Breast epithelium (tissue), 4 donors: Measurements from ENCODE around the gene MUCL1. TPM values are rescaled to one million over a fixed set of nuclear protein-coding genes. Genes with fewer than 3 reads are reported as not detected.

Source experiments
- DNase-seq, 2 donors: peaks; one replicate each; pipeline ENCODE4 v3.0.0-alpha.2; 2019; ENCODE audit warnings: low spot score in 2 of 2
- H3K27ac ChIP-seq, 2 donors: fragments of 200-600 bp; sonication (generic) in 1 of 2; one replicate each; pipeline ENCODE4 v1.5.1; 2016 to 2019; ENCODE audit warnings: mild to moderate bottlenecking in 1 of 2
- H3K27me3 ChIP-seq, 2 donors: fragments of 200-600 bp; sonication (generic) in 1 of 2; one replicate each; pipeline versions ENCODE4 v1.5.1 to v1.6.0; 2017 to 2019; ENCODE audit warnings: control low read depth in 1 of 2, mild to moderate bottlenecking in 1 of 2
- H3K36me3 ChIP-seq: fragments of 200-600 bp; one replicate; pipeline ENCODE4 v1.5.1; 2019
- H3K4me1 ChIP-seq, 2 donors: fragments of 200-600 bp; sonication (generic); one replicate each; pipeline ENCODE4 v1.5.1; 2016 to 2019; ENCODE audit warnings: control low read depth in 1 of 2
- H3K4me3 ChIP-seq, 3 donors: fragments of 200-600 bp; sonication (generic); 1 replicate in 2 of 3; 2 replicates in 1 of 3; pipeline ENCODE4 v1.5.1; 2016 to 2019; ENCODE audit warnings: mild to moderate bottlenecking in 3 of 3, moderate library complexity in 2 of 3
- H3K9me3 ChIP-seq, 2 donors: fragments of 200-600 bp; sonication (generic) in 1 of 2; one replicate each; pipeline ENCODE4 v1.5.1; 2016 to 2019; ENCODE audit warnings: control low read depth in 1 of 2
- CTCF ChIP-seq, 3 donors: fragments of 450-650 bp; IDR thresholded peaks; one replicate each; pipeline ENCODE4 v1.5.1; 2016 to 2017; ENCODE audit warnings: antibody characterized with exemption in 3 of 3, mild to moderate bottlenecking in 3 of 3, moderate library complexity in 3 of 3
- POLR2A ChIP-seq: fragments of 450-650 bp; IDR thresholded peaks from one replicate; pipeline ENCODE4 v1.6.1; 2016; ENCODE audit warnings: antibody characterized with exemption, mild to moderate bottlenecking, moderate library complexity
- POLR2AphosphoS5 ChIP-seq, 3 donors: sonication (generic); formaldehyde crosslinking; IDR thresholded peaks; one replicate each; pipeline ENCODE4 v1.6.1; 2017; ENCODE audit warnings: antibody characterized with exemption in 3 of 3
- intact Hi-C: fragments of 100-400 bp; cut with DNase I; formaldehyde crosslinking; loops from one replicate; pipeline ENCODE4 v1.15.1; 2023; ENCODE audit warnings: low total_unique reads
- total RNA-seq, 3 donors: library from RNA; depleted of rRNA; stranded (reverse); fragments of >200 nt; gene quantifications; one replicate each; pipeline ENCODE4 v1.1.0, GENCODE V29; 2016

The MUCL1 gene
- total RNA-seq, 3 donors from 2014 or later, result 3.4 to 4,156 (median 95.6) TPM

GRCh38 chr12:54861927-54862326, 7.6 kb downstream of the MUCL1 start:
- H3K4me1 ChIP-seq, result no peaks in the 10 kb centered on the region
- H3K9me3 ChIP-seq, result no peaks in the 10 kb centered on the region
- no peak overlapping the region for H3K27ac ChIP-seq
- H3K27me3 ChIP-seq, result no peaks in the 10 kb centered on the region
- intact Hi-C loops, result no loop called here
- TF ChIP-seq POLR2A (no peak), POLR2AphosphoS5 (IDR thresholded peaks at IDR 0.05) (no peak), CTCF (IDR thresholded peaks at IDR 0.05) (no peak)
- no peak for DNase-seq
- no peaks in the 10 kb centered on the region for H3K36me3 ChIP-seq
- no peak overlapping the region for H3K4me3 ChIP-seq

- Histone ChIP-seq H3K4me1 (no peaks in the 10 kb centered on the region), H3K36me3 (no peaks in the 10 kb centered on the region), H3K27me3 (no peaks in the 10 kb centered on the region), H3K9me3 (no peaks in the 10 kb centered on the region), H3K27ac (no peak overlapping the region), H3K4me3 (no peak overlapping the region)
- TF ChIP-seq CTCF (IDR thresholded peaks at IDR 0.05) (no peak), POLR2AphosphoS5 (IDR thresholded peaks at IDR 0.05) (no peak), POLR2A (no peak)
- intact Hi-C loops, result no loop called here
- no peak for DNase-seq
Measured at GRCh38 chr12:54863948-54864618, 9.8 kb downstream of the MUCL1 start.

- no peak for DNase-seq
- H3K27ac ChIP-seq, result no peak overlapping the region
- no peaks in the 10 kb centered on the region for H3K4me1 ChIP-seq
- H3K36me3 ChIP-seq, result no peaks in the 10 kb centered on the region
- H3K9me3 ChIP-seq, result no peaks in the 10 kb centered on the region
- intact Hi-C loops, result no loop called here
- no peak overlapping the region for H3K4me3 ChIP-seq
- no peak for TF ChIP-seq CTCF (IDR thresholded peaks at IDR 0.05)
- TF ChIP-seq POLR2A, result no peak
- TF ChIP-seq POLR2AphosphoS5 (IDR thresholded peaks at IDR 0.05), result no peak
- no peaks in the 10 kb centered on the region for H3K27me3 ChIP-seq
Measured at GRCh38 chr12:54865683-54866324, 11.5 kb downstream of the MUCL1 start.

- no peak for DNase-seq
- H3K27ac ChIP-seq, result no peak overlapping the region
- H3K9me3 ChIP-seq, result no peaks in the 10 kb centered on the region
- no peaks in the 10 kb centered on the region for H3K4me1 ChIP-seq
- intact Hi-C loops, result no loop called here
- no peak for TF ChIP-seq POLR2AphosphoS5 (IDR thresholded peaks at IDR 0.05)
- TF ChIP-seq CTCF (IDR thresholded peaks at IDR 0.05), result no peak
- TF ChIP-seq POLR2A, result no peak
- H3K4me3 ChIP-seq, result no peak overlapping the region
- no peaks in the 10 kb centered on the region for H3K36me3 ChIP-seq
- no peaks in the 10 kb centered on the region for H3K27me3 ChIP-seq
Measured at GRCh38 chr12:54868690-54869089, 14.4 kb downstream of the MUCL1 start.

- Histone ChIP-seq H3K4me3 (no peak overlapping the region), H3K9me3 (no peaks in the 10 kb centered on the region), H3K4me1 (no peaks in the 10 kb centered on the region), H3K36me3 (no peaks in the 10 kb centered on the region), H3K27me3 (no peaks in the 10 kb centered on the region), H3K27ac (no peak overlapping the region)
- TF ChIP-seq POLR2AphosphoS5 (IDR thresholded peaks at IDR 0.05) (no peak), CTCF (IDR thresholded peaks at IDR 0.05) (no peak), POLR2A (no peak)
- intact Hi-C loops, result no loop called here
- DNase-seq, result no peak
Measured at GRCh38 chr12:54870048-54870447, 15.7 kb downstream of the MUCL1 start.
